Uterus (tissue), 2 donors: ENCODE data around the gene ATP5F1D.

Experiments
- CTCF ChIP-seq, 4 experiments: fragments of 200-600 bp in 2 of 4; fragments of 450-650 bp in 2 of 4; sonication (generic) in 2 of 4; IDR thresholded peaks; one replicate each; pipeline ENCODE4 v1.5.1; 2016 to 2019; ENCODE audit warnings: antibody characterized with exemption in 4 of 4, mild to moderate bottlenecking in 2 of 4, moderate library complexity in 1 of 4
- POLR2A ChIP-seq, 2 donors: fragments of 450-650 bp; IDR thresholded peaks; one replicate each; pipeline ENCODE4 v1.6.1; 2016; ENCODE audit warnings: antibody characterized with exemption in 2 of 2, mild to moderate bottlenecking in 1 of 2, moderate library complexity in 1 of 2

GRCh38 chr19:1263188-1263587 is 21.6 kb downstream of the ATP5F1D start:
- TF ChIP-seq CTCF (IDR thresholded peaks at IDR 0.05) (no peak), POLR2A (IDR thresholded peaks at IDR 0.05) (no peak)
